A204.1 (cell line): Measurements from ENCODE around the gene NINJ2.

ENCODE experiments used
- FAIRE-seq: peaks from 2 replicates; lab custom pipeline; 2012; peaks lifted over from hg19 to GRCh38; lab: Jason Lieb, UNC

NINJ2 gene

DNA sequence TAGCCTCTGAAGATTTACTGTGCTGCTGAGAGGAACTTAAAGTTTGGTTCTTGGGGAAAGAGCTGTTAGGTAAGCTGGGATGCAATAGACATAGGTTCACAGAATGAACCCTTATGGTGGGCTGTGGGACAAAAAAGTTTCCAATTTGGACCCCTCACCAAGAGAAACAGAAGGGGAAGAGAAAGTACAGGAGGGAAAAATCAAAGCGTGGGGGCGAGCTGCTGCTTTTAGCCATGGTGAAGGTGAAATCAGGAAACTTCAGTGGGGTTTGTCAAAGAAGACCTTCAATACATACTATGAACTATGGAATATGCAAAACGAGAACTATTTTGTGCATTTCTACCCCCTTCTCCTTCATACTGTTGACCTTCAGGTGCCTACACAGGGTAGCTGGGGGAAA, 10.6 kb upstream of the NINJ2 start:
- FAIRE-seq = no peak

DNA sequence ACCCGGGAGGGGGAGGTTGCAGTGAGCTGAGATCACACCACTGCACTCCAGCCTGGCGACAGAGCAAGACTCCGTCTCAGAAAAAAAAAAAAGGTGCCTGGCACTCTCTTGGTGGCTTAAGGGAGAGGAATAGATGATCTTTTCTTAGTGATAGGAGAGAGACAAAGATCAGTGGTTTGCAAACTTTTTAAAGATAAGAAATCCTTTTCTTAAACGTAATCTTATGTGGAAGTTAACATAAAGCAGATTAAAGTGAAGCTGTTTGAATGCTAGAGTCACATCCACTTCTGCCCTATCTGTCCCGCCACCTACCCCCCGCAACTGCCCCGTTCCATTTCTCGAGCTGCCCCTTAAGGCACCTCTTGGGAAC, 6.3 kb upstream of the NINJ2 start:
- FAIRE-seq = no peak

DNA sequence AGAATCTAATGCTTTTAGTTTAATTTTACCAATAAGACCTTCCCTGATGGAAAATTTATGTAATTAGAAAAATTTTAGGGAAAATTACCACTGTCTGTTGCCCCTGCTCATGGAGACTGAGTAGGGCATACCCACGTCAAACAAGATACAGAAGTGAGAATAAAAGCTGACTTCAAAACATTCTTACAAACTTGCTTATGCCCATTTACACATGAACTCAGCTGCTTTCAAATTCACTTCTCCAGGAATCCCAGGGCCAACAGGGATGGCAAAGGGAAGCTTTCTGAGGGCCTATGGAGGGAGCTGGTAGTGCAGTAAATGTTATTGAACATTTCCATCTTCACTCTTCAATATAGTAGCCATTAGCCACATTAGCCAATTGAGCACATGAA, 4.8 kb upstream of the NINJ2 start:
- FAIRE-seq = no peak

- FAIRE-seq = no peak
Observed at GRCh38 chr12:666766-667308, 3.6 kb upstream of the NINJ2 start.

- no peak for FAIRE-seq
Observed at GRCh38 chr12:666066-666465, 2.8 kb upstream of the NINJ2 start.

- FAIRE-seq = no peak
Observed at GRCh38 chr12:664779-665092, 1.5 kb upstream of the NINJ2 start.

GRCh38 chr12:664075-664778, 982 bp upstream of the NINJ2 start:
- FAIRE-seq = no peak

- FAIRE-seq = no peak
Observed at GRCh38 chr12:662566-663292, 516 bp downstream of the NINJ2 start.

GRCh38 chr12:661720-662486, 1.3 kb downstream of the NINJ2 start:
- FAIRE-seq = no peak

- FAIRE-seq = no peak
Observed at GRCh38 chr12:659090-659683, 4.1 kb downstream of the NINJ2 start.

DNA sequence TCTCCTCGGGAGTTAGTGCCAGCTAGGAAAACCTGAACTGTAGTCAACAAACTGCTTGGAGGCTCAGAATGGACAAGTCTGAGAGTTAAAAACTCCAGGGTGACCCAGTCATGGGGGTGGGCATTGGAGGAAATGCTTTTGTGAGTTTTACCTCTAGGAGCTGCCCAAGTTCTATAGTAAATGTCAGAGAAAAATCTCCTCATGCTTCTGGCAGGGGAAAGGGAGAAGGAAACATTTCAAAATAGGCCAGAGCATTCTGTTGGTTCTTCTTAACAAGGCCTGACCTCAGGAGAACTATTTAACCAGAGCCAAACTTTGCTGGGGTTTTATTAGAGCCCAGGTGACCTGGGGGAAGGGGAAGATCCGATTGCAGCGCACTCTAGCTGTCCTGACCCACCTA, 12.3 kb downstream of the NINJ2 start:
- FAIRE-seq = no peak

GRCh38 chr12:647385-648085, 15.7 kb downstream of the NINJ2 start:
- no peak for FAIRE-seq

- FAIRE-seq = no peak
Observed at GRCh38 chr12:646442-647384, 16.5 kb downstream of the NINJ2 start.

DNA sequence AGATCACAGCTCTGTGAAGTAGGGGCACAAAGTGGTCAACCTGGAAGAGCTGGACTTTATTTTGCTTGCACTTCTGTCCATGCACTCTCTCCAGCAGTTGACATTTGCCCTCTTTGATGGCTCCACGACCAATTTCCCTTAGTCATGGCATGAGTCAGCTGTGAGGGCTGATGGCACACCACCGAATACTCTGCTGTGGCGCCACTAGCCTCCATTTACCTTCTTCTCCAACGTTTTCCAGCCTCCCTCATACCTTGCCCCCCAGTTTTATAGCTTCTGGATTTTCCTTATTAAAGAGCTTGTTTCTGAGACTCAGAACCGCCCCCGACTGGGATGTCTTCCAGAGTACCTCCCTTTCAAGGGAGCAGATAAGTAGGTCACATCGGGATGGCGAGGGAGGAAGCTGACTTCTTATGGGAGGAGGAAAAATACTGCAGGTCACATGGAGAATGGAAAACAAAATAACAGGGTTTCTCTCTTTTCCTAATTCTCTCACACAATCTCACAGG, 17.6 kb downstream of the NINJ2 start:
- no peak for FAIRE-seq

GRCh38 chr12:644818-645552, 18.3 kb downstream of the NINJ2 start:
- no peak for FAIRE-seq

DNA sequence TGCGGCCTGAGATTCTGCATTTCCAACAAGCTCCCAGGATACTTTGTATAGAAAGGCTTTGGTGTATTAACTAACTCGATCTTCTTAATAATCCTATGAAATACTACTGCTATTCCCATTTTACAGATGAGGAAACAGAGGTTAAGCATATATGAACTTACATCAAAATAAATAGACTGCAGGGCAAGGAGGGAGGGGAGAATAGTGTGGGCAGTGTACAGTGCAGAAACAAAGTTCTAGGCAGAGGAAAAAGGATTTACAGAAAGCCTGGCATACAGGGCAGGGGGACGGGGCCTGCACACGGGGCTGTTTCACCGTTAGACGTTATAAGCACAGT, 19.0 kb downstream of the NINJ2 start:
- no peak for FAIRE-seq

DNA sequence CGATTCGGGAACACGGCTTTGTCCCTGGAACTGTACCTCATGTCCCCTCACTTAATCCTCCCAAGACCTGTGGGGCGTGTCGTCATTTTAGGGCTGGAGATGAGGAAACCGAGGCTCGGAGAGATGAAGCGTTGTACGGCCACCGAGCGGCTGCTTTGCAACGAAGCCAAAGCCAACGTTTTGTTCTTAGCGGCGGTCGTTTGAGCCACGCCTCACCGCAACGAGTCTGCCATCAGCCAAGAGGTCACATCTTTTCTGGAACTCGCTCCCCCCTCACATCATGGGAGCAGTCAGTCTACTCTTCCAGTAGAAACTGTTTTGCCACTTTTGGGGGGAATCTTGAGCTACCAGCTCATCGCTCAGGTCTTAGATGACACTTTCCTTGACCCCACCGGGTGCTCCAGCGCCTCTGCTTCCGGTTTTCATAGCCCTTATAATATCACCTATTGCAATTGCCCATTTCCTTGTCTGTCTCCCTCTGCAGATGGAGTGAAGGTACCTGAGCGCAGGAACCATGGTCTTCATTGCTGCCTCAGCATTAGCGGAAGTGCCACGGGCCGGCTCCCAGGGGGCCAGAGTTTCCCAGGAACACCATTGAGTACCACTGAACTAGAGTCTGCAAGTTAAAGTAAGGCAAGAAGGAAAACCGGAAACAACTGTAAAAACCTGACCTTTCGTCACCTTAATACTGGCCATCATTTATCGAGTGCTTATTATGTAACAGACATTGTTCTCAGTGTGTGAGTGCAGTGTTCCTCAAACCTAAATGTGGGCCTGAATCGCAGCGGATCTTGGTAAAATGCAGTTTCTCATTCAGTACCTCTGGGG, 19.6 kb downstream of the NINJ2 start:
- no peak for FAIRE-seq

GRCh38 chr12:642633-643474, 20.4 kb downstream of the NINJ2 start:
- no peak for FAIRE-seq
